ENCODE results near the gene NKIRAS2.
A peak's percentile ranks its signal among the peaks of the same experiment; 100 is the strongest.

Gene NKIRAS2

DNA sequence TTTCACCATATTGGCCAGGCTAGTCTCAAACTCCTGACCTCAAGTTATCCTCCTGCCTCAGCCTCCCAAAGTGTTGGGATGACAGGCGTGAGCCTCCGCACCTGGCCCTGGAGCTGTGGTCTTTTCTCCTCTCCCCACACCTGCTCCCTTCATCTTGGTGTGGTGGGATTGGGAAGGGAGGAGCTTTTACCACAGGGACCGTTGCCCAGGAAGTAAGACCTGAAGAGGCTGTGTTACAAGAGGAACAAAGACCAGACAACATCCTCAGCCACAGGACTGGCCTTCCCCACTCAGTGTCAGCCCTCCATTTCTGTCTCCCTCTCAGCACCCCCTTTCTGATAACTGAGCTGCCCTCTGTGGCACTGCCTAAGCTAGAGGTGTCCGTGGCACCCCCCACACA, 39.9 kb downstream of the NKIRAS2 start:
- no peak for DNase-seq

DNA sequence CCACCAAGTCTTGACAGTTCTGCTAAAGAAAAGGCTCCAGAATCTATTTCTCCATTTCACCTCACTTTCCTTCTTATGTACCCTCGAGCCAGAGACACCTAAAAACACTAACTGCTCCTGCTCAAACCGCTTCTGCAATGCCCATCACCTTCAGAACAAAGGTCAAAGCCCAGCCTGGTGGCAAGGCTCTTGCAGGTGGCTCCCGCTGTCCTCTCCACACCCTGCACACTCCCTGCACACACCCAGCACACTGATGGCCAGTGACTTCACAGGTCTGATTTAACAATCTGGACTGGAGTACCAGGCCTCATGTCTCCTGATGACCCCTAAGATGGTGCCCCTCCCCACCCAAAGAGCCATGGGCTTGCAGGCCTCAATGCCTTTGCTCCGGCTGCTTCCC, 40.3 kb downstream of the NKIRAS2 start:
- DNase-seq = no peak

DNA sequence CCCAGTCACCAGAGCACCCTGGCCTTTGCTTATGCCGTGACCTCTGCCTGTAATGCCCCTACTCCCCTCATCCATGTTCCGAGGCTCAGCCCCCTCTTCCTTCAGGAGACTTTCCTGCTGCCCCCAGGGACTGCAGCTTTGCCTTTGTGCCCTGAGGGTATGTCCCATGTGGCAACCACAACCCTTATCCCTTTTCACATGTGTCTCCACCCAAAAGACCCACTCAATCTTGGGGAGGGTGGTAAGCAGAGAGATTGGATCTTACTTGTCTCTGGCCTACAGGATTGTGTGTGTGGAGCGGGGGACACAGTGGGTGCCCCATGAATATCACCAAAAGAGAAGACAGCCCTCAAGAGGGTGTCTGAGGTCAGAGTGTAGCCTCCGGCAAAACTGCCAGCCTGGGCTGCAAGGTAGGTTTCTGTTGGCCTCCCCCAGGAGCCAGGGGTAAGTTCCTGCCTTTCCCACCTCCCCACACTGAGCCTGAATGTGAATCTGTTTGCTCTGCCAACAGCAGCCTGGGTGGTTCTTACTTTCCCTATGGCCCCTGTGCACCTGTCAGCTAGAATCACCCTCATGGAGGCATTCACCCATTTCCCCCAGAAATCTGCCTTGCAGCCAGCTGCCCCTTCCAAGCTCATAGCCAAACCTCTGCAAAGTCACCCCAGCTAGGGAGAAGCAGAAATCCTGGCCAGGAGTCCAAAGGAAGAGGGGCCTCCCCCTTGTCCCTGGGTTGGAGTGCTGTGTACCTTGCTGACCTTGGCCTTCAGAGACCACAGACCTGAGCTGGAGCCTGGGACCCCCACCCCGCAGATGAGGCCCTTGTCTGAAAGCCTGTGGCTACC, 42.0 kb downstream of the NKIRAS2 start:
- no peak for DNase-seq

DNA sequence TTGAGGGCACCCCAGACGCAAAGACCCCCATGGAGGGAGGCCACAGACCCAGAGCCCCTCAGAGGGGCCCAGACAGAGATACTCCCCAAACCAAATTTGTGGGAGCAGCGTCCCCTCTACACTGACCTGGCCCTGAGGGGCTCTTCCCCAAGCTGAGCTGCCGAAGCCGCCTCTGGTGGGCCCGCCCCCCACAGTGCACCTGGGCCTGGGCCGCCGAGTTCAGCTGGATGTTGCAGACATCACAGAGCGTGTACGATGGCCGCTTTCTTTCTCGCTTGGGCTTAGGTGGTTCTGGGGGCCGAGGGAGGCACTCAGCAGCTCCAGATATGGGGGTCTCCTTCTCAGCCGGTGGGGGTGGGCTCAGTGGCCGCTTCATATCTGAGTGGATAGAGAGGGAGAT, 42.8 kb downstream of the NKIRAS2 start:
- no peak for DNase-seq

DNA sequence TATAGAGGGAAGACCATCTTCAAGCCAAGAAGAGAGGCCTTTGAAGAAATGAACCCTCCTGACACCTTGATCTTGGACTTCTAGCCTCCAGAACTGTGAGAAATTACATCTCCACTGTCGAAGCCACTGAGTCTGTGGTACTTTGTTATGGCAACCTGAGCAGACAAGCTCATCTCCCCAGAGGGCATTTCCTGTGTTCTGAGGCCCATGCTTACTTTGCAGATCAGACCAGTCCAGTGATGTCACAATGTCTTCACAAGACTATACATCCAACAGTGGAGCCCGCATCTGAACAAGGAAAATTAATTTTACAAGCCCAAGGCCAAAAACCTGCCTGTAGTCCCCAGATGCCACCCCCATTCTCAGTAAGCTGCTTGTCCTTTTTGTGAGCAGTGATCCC, 45.3 kb downstream of the NKIRAS2 start:
- DNase-seq = no peak

DNA sequence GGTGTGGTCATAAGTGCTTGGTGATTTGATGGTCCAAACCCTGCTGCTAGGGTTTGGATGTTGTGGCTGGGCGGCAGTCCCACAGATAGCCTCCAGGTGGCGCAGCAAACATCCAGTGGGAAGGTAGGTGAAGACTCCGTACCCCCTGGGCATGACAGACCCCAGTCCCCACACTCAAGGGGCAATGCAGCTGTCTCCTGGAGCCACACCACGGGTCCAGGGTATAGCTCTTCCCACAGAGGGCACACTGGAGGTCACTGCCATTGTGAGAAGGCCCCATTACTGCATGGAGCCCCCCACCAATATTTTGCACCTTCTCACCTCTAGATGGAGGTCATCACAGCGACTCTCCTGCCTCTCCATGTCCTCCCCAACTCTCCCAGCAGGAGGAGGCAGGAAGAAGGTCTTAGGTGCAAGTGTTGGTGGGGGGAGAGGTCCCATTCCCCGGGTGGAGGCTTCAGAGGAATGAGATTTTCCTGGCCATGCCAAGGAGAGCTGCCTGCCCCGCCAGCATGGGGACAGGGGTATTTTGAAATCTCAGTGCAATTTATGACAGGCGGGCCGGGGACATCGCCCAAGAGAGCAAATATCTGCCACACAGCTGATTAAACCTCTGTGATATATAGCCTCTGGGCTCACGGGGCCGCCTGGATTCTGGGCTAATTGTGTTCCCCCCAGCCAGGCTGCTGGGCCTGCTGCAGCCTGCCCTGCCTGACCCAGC, 47.6 kb downstream of the NKIRAS2 start:
- DNase-seq = peak; percentile 50

DNA sequence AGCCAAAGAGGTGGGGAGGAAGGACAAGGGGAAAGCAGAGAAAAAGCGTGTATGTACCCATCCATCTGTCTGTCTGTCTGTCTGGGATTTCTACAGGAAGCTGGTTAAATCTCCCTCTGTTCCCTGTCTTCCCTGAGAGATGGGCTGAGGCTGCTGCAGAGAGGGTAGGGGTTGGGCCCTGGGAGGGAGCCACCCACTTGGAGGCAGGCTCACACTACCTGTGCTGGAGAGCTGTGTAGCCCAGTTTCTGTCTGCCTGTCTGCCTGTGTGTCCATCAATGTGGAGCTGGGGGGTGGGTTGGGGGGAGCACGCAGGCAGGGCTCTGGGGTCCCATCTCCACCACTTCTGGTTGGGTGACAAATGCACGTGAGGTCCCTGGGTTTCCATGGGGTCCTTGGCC, 49.1 kb downstream of the NKIRAS2 start:
- DNase-seq = no peak

DNA sequence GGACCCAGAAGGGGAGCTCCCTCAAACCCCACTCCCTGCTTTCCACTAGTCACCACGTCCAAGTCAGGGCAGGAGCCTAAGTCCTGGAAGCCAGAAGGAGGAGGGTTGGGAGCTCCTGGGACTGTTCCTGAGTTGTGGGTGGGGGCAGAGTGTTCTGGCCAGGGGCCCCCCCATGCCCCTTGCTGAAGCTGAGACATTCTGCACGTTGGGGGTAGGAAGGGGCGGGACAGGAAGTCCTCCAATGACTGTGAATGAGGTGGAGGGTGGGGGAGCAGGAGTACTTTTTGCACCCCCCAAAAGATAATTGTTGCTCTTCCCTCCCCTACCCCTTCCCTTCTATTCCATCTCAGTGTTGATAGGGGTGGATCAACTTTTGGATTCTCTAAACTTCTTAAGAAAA, 51.9 kb downstream of the NKIRAS2 start:
- no peak for DNase-seq

DNA sequence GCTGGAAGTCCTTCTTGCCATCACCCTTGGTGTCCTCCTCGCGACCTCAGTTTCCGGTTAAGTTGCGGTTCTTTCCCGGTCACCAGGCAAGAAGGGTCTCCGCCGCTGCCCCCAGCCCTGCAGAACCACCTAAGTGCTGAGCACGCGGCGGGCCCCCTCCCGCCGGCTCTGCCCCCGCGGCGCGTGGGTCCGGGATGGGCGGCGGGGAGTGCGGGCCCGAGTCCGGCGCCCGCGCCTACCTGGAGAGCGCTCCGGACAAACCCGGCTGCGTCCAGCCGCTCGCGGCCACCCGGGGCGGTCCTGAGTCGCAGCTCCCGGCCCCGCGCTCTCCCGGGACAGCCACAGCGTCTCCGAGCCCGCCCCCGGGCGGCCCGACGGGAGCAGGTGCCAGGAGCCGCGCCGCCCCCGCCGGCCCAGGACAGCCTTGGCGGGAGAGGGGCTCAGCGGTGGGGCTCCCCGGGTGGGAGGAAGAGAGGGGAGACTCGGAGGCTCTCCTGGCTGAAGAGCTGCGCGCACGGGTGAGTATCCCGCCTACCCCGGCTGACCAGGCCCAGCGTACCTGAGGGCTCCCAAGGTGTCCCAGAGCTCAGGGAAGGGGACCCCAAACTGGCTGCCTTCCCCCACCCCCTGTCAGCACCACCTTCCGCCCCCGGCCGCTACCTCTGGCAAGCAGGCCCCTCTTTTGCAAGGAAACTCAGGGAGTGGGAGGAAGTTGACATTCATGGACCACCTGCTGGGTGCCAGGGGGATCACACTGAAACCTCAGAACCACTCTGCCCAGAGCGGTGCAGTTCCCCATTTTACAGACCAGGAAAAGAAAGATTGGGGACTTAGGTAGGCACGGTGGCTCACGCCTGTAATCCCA, 52.7 kb downstream of the NKIRAS2 start:
- DNase-seq = no peak
